OCI-M2 (cell line): ENCODE results near the gene INPP5D.
"Not testable (repeated sequence)": the region's sequence is repeated elsewhere in the genome, so short reads cannot be mapped to it uniquely, and the experiment has no call there.

Experiments used
- DNase-seq: peaks from one replicate; lab custom pipeline; 2025; ENCODE audit not compliant: unreplicated experiment; lab: John Stamatoyannopoulos, UW

The INPP5D gene

DNA sequence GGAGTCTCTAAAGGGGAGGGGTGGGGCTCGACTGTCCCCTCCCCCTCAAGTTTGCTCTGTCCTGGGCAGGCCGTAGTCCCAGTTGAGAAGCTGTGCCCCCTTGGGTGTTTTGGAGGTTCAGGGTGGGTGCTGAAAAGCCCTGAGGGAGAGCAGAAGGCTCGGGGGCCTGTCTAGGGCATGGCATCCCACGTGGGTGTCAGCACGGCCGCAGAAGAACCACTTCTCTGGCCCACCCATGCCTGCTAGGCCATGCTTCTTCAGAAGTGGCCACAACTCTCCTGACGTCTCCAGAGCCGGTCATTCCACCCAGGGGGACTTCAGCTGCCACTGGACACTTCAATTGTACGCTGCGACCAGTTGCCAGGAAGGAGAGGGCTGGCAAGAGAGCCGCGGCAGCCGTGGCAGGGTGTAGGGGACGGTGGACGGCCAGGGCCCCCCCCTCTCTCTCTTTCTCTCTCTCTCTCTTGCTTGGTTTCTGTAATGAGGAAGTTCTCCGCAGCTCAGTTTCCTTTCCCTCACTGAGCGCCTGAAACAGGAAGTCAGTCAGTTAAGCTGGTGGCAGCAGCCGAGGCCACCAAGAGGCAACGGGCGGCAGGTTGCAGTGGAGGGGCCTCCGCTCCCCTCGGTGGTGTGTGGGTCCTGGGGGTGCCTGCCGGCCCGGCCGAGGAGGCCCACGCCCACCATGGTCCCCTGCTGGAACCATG is at the start of gene INPP5D:
Gene INPP5D, plus strand, starts transcription at position 546 of the 704 bp plus-strand sequence. Its CDS starts 137 bp downstream, at position 683.
- no peak for DNase-seq

GRCh38 chr2:233010569-233011267 is 49.4 kb upstream of the INPP5D start:
- no peak for DNase-seq

DNA sequence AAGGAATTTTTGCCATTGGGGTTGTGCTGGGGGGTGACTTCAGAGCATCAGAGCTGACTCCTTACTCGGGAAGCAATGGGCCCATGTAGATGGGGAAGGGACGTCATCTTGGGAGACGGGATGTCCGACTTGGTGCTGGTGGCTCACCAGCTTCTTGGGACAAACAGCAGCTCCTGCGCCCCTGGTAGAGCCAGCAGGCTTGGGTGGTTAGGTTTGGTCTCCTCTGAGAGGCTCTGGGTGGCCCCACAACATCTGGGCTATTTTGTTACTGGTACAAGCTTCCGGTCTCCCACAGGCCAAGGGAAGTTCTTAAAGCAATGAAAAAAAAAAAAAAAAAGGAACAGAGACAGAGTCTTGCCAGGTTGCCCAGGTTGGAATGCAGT is 48.9 kb upstream of the INPP5D start:
- DNase-seq, result no peak

GRCh38 chr2:233011702-233012131 is 48.4 kb upstream of the INPP5D start:
- no peak for DNase-seq

- DNase-seq, result no peak
Observed at GRCh38 chr2:233012301-233012971, 47.7 kb upstream of the INPP5D start.

GRCh38 chr2:233013027-233013461 is 47.1 kb upstream of the INPP5D start, which contains the start of gene NGEF:
NGEF (minus strand) TSS chr2:233013256; CDS start chr2:232974890, 38,366 bp downstream.
- no peak for DNase-seq

DNA sequence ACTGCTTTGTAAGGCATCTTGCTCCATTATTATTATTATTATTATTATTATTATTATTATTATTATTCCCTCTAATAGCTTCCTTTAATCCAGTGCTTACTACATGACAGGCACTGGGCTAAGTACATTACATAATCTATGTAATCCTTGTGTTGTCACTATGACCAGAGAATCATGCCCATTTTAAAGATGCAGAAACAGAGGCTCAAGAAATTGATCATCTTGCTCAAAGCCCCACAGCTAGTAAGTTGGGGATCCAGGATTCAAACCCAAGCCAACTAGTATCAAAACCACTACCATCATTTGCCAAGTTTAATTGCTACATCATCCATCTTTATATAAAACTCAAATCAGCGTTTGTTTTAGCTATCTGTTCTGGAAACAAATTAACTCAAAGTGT is 46.5 kb upstream of the INPP5D start:
- no peak for DNase-seq

GRCh38 chr2:233015019-233015645 is 45.0 kb upstream of the INPP5D start:
- no peak for DNase-seq

- no peak for DNase-seq
Observed at GRCh38 chr2:233017947-233018346, 42.2 kb upstream of the INPP5D start.

DNA sequence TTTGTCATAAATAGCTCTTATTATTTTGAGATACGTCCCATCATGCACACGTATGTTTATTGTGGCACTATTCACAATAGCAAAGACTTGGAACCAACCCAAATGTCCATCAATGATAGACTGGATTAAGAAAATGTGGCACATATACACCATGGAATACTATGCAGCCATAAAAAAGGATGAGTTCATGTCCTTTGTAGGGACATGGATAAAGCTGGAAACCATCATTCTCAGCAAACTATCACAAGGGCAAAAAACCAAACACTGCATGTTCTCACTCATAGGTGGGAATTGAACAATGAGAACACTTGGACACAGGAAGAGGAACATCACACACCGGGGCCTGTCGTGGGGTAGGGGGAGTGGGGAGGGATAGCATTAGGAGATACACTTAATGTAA is 40.5 kb upstream of the INPP5D start:
- not testable (repeated sequence) for DNase-seq

DNA sequence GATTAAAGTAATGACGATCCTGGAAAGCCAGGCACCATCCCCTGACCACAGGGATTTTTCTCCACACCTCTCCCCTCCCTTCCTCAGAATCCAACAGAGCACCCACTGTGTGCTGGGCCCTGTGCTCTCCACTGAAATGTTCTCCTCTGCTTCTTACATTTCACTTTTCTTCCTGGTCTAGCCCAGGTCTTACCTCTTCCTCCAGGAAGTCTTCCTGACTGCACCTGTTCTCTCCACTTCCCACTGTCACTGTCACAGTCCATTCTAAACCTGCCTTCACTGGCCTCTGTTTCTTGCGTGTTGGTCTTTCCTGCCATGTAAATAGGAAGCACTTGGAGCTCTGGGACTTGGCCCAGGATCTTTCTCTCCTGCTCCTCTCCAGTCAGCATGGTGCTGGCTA is 39.7 kb upstream of the INPP5D start:
- no peak for DNase-seq

DNA sequence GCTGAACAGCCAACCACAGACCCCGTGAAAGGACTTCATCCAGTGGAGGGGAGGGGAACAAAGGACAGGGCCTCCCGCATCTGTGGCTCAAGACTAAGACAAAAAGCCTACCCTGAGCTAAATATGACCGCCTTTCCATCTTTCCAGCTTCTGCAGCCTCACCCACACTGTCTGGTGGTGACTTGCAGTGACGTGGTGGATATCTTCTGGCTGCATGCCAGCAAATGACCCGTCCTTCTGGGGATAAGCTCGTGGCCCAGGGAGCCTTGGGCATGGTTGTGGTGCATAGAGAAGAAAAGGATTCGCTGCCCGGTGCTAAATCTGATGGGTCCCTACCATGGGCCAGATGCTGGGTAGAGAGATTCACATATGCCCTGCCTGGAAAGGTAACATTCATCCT is 38.4 kb upstream of the INPP5D start:
- no peak for DNase-seq

- DNase-seq, result no peak
Observed at GRCh38 chr2:233022561-233022960, 37.6 kb upstream of the INPP5D start.

DNA sequence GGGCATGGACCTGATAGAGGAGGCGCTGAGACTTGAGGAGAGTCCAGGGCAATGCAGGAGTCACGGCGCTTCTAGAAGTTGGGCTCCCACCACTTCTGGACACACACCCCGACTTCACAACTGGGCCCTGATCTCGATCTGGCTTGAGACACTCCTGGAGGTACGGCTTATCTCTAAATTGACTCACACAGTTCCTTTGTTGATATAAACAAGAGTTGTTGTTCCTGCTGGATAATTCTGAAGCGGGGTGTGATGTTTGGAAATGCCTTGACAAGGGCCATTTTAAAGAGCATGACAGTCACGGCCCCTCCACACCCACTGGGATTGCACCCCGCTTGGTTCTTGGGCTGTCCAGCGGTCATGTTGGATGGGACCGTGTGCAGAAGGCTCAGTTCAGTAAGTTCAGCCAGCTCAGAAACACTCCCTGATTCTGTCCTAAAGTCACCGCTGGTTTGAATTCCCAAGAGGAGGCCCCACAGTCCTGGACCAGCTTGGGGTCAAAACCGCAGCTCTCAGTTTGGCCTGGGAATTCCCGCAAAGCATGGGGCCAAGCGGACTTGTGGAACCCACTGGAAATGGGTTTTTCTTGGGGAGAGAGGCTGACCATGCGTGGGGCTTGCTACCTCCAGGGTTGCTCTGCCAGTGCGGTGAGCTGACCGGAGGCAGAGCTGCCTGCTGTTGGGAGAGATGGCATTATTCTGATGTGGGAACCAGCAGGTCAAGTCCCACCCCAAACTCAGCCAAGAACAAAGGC is 37.0 kb upstream of the INPP5D start:
- DNase-seq, result no peak

DNA sequence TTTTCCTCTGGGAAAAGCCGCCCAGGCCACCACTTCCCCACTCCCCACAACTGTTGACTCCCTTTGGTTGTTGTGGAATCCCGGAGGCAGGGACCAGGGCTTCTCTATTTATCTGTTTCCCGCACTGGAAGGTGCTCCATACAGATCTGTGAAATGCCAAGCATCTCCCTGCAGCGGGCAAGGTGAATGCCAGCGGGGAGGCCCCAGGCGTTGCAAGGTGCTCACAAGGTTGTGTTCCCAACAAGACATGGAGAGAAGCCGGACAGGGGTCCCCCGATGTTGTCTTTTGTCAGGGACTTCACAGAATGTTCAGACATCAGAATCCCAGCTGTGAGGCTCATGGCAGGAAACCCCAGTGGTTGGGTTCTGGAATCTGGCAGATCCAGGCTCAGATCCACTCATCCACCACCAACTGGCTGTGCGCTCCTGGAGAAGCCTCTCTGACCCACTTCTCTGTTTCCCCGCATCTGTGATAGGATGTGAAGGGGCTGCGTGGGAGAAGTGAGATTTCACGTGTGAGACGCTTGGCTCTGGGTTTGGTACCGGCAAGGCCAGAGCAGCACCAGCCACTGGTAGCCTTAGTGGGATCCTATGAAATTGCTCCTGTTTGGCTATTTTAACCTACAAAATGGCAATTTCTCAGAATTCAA is 36.3 kb upstream of the INPP5D start:
- DNase-seq, result no peak

DNA sequence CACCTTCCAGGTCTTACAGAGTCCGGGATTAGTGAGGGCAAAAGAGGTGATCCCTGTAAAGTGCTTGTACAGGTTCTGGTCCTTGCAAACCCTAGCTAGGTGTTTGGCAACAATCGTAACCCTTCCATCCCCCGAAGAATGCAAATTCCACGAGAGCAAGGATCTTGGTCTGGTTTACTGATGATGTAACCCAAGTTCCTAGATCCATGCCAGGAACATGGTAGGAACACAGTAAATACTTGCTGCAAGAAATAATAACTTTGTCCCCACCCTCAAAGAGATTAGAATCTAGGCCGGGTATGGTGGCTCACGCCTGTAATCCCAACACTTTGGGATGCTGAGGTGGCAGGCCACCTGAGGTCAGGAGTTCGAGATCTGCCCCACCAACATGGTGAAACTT is 34.4 kb upstream of the INPP5D start:
- DNase-seq, result no peak

GRCh38 chr2:233026198-233026813 is 33.8 kb upstream of the INPP5D start:
- no peak for DNase-seq

GRCh38 chr2:233029321-233029720 is 30.8 kb upstream of the INPP5D start:
- DNase-seq, result no peak

DNA sequence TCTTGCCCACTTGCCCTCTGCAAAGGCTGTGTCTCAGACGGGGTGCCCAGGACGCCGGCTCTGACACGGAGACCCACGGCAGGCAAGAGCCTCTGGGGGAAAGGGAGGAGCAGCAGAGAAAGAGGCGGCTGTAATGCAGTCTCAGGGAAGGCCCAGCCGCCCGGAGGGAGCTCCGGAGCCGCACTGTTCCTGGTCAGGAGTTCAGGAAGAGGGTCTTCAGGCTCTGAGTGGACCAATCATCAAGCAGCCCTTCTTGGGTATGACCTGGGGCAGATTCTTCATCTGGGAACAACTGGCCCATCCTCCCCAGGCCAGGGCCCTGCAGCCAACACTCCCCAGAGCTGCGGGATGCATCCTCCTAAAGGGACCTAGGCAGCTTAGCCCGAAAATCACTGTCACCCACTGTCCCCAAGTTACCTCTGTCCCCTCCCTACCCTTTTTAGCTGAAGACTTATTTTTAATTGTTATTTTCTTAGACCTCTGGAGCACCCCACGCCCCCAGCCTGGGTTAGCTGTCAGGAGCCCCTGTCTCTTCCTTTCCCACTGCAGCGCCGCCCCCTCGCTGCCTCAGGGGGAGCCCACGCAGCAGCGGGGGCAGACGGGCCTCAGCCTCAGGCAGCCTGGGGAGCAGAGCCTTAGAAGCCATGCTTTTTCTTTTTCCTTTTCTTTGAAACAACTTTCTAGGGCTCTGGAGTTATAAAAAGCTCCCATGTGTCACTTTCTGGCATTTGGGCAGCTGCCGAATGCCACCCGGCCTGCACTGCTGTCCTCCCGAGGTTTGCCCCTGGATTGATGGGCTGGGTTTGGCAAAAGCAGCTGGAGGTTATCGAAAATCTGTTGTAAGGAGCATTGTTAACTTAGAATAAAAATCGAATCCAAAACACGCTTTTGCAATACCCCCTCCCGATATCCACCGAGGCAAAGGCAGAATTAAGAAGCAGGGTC is 28.3 kb upstream of the INPP5D start:
- no peak for DNase-seq
